GM21576 (cell line): ENCODE results near the gene ZNF606.

Source experiments
- ATAC-seq: cut with Tn5 transposase; IDR thresholded peaks from one replicate; pipeline ENCODE4 v1.9.1; 2021; ENCODE audit warnings: mild to moderate bottlenecking, moderate library complexity; ENCODE audit not compliant: unreplicated experiment

The ZNF606 gene

DNA sequence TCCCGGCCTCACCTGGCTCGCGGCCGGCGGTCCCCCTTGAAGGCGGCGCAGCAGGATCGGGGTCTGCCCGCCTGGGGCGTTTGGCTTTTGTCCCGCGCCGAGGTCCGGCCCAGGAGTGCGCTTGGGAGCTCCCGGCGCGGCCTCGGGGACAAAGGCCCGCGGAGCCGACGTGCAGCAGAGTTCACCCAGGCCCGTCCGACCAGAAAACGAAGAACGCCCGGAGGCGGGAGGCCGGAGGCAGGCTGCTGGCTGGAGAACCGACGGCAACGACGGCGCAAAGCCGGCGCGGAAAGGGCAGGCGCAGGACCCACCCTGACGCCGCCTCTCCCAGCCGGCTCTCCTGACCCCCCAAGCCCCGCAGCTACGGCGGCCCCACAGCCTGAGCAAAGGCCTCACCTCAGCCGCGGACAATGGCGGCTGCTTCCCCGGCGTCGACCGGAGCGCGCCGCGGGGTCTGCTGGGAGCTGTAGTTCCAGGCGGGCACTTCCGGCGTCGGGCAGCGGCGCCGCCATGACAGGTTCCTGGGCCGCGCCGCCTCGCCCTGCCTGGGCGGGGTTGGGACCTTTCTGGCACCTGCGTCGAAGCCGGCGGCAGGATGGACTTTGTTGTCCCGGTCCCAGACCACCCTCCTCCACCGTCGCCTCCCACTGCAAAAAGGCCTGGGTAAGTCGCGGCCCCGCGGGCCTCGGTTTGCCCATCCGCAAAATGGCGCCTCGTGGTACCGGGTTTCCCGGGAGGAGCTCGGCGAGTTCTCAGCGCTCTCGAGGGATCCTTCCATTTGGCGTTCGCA is at the start of gene ZNF606:
Gene ZNF606, minus strand, starts transcription at position 437 of the 790 bp plus-strand sequence. CDS start 1,501 bp downstream, outside the sequence.
- peak; percentile 86 for ATAC-seq

- no peak for ATAC-seq
Measured at GRCh38 chr19:58052256-58052655, 49.6 kb upstream of the ZNF606 start.

GRCh38 chr19:58047672-58048071 is 45.1 kb upstream of the ZNF606 start:
- ATAC-seq = no peak

DNA sequence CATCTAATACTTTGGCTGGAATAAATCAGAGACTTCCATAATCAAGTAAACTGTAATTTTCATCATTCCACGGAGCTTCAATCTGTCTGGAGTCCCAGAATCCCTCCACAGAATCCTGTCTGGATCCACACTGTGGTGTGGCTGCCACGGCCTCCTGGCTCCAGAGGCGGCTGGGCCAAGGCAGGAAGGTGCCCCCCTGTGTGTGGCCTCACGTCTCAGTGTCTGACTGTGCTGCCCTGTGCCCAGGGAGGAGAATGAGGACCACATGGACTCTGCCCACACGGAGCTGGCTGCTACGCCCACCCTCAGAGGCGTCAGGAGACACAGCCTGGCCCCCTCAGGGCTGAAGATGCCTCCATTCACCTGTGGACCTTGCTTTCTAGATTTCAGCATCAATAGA is 44.2 kb upstream of the ZNF606 start:
- ATAC-seq = no peak

- ATAC-seq = no peak
Measured at GRCh38 chr19:58045411-58046050, 42.9 kb upstream of the ZNF606 start.

DNA sequence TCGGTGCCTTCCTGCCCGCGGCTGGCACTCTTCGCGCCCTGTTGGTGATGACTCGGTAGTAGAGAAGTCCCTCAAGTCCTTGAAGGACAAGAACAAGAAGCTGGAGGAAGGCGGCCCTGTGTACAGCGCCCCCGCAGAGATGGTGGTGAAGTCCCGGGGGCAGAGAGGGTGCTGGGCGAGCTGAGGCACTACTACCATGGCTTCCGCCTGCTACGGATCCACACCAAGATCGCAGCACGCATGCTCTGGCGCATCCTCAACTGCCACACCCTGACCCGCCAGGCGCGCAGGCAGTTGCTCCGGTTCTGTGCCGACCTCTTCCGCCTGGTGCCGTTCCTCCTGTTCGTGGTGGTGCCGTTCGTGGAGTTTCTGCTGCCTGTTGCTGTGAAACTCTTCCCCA is 42.3 kb upstream of the ZNF606 start:
- no peak for ATAC-seq

DNA sequence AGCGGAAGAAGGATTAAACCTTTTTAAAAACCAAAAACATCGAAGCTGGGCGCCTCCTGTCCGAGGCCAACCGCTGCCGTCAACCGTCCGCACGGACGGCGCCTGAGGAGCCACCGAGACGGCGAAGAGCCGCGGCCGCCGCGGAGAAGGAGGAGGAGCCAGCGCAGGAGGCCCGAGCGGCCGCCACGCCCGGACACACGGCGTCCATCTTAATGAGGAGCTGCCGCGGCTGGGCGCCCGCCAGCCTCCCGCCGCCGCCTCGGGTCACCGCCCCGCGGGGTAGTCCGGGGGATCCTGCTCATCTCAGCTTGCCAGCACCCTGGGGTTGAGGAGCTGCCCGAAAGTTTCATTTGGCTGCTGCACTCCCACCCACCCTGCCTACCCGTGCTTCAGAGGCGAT is 41.8 kb upstream of the ZNF606 start:
- ATAC-seq = no peak

DNA sequence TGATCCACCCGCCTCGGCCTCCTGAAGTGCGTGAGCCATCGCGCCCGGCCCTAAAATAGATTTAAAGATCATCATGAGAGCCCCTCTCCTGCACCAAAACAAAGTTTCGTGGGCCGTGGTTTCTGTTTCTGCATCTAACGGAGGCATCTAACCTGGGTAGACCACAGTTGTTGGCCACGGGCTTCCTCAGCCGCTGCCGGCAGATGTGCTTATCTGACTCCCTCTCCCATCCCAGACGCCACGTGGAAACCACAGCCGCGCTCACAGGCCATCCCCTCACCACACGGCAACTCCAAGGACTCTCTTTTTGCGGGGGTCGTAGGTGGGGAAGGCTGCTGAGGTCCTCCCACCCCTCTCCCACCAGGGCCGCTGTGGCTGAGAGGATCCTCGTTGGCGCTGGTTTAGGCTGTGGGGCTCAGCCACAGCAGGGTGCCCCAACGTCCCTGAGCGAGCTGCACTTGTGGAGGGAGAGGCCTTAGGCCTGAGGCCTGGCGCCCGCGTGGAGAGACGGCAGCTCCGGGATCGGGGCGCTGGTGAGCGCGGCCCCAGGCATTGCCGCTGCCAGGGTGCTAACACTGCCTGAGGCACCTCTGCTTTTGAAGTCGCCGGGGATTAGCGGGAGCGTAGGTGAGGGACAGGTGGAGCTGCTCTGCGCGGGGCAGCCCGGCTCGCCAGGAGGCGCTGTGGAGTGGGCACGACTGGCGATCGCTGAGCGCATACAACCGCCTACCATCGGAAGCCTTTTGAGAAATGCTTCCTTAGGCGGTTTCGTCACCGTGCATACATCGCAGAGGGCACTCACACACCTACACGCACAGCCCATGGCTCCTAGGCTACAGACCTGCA is 40.1 kb upstream of the ZNF606 start:
- no peak for ATAC-seq

- ATAC-seq = no peak
Measured at GRCh38 chr19:58040751-58041525, 38.3 kb upstream of the ZNF606 start.

GRCh38 chr19:58038688-58039204 is 36.1 kb upstream of the ZNF606 start:
- ATAC-seq = no peak

- ATAC-seq = no peak
Measured at GRCh38 chr19:58037927-58038687, 35.5 kb upstream of the ZNF606 start.

DNA sequence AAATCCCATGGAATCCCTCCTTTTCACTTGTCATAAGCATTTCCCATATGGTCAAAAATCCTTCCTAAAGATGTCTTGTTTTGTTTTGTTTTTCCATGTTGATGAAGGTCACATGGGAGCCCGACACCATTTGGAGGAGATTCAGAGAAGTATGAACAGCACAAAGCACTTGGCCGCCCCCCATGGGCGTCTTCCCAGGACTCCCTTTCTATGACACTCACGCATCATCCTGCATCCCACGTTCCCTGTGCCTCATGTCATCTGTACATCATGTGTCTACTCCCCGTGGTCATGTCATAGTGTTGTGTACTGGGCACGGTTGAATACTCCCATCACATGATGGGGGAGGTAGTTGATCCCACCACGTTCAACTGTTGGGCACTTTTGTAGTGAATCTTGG is 33.2 kb upstream of the ZNF606 start:
- ATAC-seq = no peak

- ATAC-seq = no peak
Measured at GRCh38 chr19:58034477-58034793, 31.8 kb upstream of the ZNF606 start.

DNA sequence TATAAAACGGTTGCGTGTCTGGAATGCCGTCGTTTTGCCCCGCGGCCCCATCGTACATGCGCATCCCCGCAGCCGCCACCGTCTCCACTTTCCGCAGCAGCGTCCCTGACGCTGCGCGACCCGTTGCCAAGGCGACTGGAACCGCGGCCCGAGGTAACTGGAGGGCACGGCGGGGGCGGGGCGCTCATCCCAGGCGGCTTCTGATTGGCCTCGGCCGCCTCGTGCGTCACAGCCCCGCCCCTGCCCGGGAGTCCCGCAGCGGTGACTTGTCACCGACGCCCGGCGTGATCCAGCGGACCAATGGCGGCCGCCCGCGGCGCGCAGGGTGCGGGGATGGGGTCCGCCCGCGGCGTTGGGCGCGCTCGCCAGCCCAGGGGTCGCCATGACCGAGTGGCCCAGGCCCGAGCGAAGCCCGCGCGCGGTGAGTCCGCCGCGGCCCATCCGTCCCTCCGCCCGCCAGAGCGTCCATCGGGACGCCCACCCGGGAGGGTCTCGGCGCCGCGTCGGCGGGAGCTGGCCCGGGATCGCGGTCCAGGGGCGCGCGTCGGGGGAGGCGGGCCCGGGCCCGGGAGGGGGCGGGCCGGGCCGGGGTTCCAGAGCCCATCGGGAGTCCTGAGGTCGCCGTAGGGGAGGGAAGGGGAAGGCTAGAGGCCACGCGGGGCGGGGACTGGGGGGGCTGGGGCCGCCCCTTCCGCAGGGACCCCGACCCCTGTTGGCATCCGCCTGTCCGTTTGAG is 31.3 kb upstream of the ZNF606 start, which contains the start of gene ZSCAN1:
Gene ZSCAN1, plus strand, starts transcription at position 285 of the 736 bp plus-strand sequence. CDS start 3,812 bp downstream, outside the sequence.
- ATAC-seq = no peak

DNA sequence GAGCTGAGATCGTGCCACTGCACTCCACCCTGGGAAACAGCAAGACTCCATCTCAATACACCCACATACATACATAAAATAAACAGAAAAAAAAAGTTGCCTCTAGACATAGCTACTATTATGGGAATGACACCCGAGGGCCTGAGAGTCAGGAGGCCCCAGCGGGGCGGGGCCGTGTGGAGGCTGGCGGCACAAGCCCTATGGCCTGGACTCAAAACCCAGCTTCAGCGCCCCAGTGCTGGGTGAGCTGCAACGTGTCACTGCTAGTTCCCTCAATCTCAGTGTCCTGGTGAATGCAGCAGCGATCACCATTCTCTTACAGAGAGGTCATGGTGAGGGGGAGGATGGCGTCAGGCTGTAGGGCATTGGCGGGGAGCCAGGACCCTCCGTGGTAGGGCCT is 22.0 kb upstream of the ZNF606 start:
- ATAC-seq = no peak

GRCh38 chr19:58022283-58022660 is 19.7 kb upstream of the ZNF606 start:
- ATAC-seq = no peak

GRCh38 chr19:58021541-58022282 is 19.1 kb upstream of the ZNF606 start:
- no peak for ATAC-seq

- ATAC-seq = no peak
Measured at GRCh38 chr19:58020129-58020528, 17.5 kb upstream of the ZNF606 start.

DNA sequence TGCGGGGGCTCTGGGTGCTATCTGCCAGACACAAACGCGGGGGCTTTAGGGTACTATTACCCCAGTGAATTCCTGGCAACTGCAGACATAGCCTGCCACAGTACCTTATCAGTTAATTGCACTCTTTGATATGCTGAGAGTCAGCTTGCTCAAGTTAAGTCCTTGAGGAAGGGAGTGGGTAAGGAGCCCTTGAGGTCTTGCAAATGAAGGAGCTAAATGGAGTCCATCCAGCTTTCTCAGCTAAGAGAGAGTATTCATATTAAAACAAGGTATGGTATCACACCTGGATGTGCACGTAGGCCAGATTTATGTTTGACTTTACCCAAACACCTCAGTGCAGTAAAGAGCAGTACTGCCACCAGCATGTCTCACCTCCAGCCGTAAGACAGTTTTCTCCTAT is 11.5 kb upstream of the ZNF606 start:
- no peak for ATAC-seq
